Loucy (cell line): ENCODE measurements around the gene OR4D1.

ENCODE experiments used
- H2AFZ ChIP-seq: fragments of 200-600 bp; sonication (generic); 2 replicates; pipeline ENCODE4 v1.6.0; 2016; ENCODE audit warnings: antibody characterized with exemption, mild to moderate bottlenecking, low read length, moderate library complexity
- H3F3A ChIP-seq: fragments of 200-600 bp; 2 replicates; pipeline ENCODE4 v1.6.0; 2016; ENCODE audit warnings: antibody characterized with exemption, low read depth, mild to moderate bottlenecking
- H3K27me3 ChIP-seq: fragments of 200-600 bp; sonication (generic); 2 replicates; pipeline ENCODE4 v1.6.1; 2014; ENCODE audit warnings: low read length, mild to moderate bottlenecking; ENCODE audit not compliant: insufficient read depth, poor library complexity, severe bottlenecking
- H3K36me3 ChIP-seq: fragments of 200-600 bp; sonication (generic); 2 replicates; pipeline ENCODE4 v1.6.1; 2016; ENCODE audit warnings: low read length; ENCODE audit not compliant: insufficient read depth
- H3K4me1 ChIP-seq: fragments of 200-600 bp; sonication (generic); 2 replicates; pipeline ENCODE4 v1.5.1; 2014; ENCODE audit warnings: low read length, mild to moderate bottlenecking; ENCODE audit not compliant: insufficient read depth, poor library complexity, severe bottlenecking
- H3K4me2 ChIP-seq: fragments of 200-600 bp; sonication (generic); 2 replicates; pipeline ENCODE4 v1.6.0; 2014; ENCODE audit warnings: antibody characterized with exemption, low read length, low read depth, mild to moderate bottlenecking; ENCODE audit not compliant: poor library complexity, severe bottlenecking
- H3K4me3 ChIP-seq: fragments of 200-600 bp; sonication (generic); 2 replicates; pipeline ENCODE4 v1.5.1; 2014; ENCODE audit warnings: low read length, mild to moderate bottlenecking, mixed read lengths; ENCODE audit not compliant: poor library complexity, severe bottlenecking
- H3K79me2 ChIP-seq: fragments of 200-600 bp; sonication (generic); 2 replicates; pipeline ENCODE4 v1.6.1; 2014; ENCODE audit warnings: low read length; ENCODE audit not compliant: insufficient read depth
- H3K9ac ChIP-seq: fragments of 200-600 bp; sonication (generic); 2 replicates; pipeline ENCODE4 v1.6.0; 2014; ENCODE audit warnings: mild to moderate bottlenecking, low read depth, low read length, moderate library complexity; ENCODE audit not compliant: poor library complexity, severe bottlenecking
- H3K9me2 ChIP-seq: fragments of 200-600 bp; sonication (generic); replicated peaks from 2 replicates; pipeline ENCODE4 v1.6.1; 2016; ENCODE audit warnings: low read depth, low read length, mixed read lengths
- H3K9me3 ChIP-seq: fragments of 200-600 bp; sonication (generic); 2 replicates; pipeline ENCODE4 v1.6.1; 2014; ENCODE audit warnings: mild to moderate bottlenecking, antibody characterized with exemption, low read length, low read depth; ENCODE audit not compliant: insufficient read depth
- H4K20me1 ChIP-seq: fragments of 200-600 bp; sonication (generic); 2 replicates; pipeline ENCODE4 v1.6.0; 2014; ENCODE audit warnings: antibody characterized with exemption, low read length, mild to moderate bottlenecking; ENCODE audit not compliant: insufficient read depth, poor library complexity, severe bottlenecking
- EZH2phosphoT487 ChIP-seq: fragments of 200-600 bp; IDR thresholded peaks from 2 replicates; pipeline ENCODE4 v1.6.1; 2018; ENCODE audit warnings: antibody characterized with exemption, mild to moderate bottlenecking, moderate library complexity, borderline replicate concordance
- TF ChIP-seq, protein P1 (sequence below): fragments of 200-600 bp; sonication (generic); conservative IDR thresholded peaks from 2 replicates; pipeline ENCODE4 v1.5.1; 2014; ENCODE audit warnings: mild to moderate bottlenecking, antibody characterized with exemption, low read length

OR4D1 gene

DNA sequence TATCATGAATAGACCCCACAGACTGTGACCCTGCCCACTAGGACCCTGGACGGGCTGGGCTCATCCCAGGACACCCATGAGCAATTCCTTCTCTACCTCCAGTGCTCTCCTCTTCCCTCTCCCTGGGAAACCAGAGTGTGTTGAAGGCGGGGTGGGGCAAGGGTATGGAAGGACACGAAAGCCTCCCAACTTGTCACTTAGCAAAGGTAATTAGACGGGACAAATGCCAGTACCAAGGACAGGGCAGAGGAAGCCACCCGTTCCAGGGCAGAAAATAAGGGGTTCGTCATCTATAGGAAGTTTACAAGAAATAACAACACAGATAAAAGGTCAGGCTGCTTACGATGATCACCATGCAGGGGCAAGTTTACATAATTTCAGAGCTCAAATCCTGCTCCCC, 39.5 kb downstream of the OR4D1 start:
- Histone ChIP-seq H2AFZ (no peak overlapping the region), H3K27me3 (no peaks in the 10 kb centered on the region), H3K9me3 (no peaks in the 10 kb centered on the region), H3K4me1 (no peaks in the 10 kb centered on the region), H3F3A (no peaks in the 10 kb centered on the region), H3K79me2 (no peaks in the 10 kb centered on the region), H4K20me1 (no peaks in the 10 kb centered on the region), H3K4me3 (no peak overlapping the region), H3K9me2 (no peaks in the 10 kb centered on the region), H3K4me2 (no peak overlapping the region), H3K36me3 (no peaks in the 10 kb centered on the region), H3K9ac (no peak overlapping the region)
- TF ChIP-seq, protein P1, sequence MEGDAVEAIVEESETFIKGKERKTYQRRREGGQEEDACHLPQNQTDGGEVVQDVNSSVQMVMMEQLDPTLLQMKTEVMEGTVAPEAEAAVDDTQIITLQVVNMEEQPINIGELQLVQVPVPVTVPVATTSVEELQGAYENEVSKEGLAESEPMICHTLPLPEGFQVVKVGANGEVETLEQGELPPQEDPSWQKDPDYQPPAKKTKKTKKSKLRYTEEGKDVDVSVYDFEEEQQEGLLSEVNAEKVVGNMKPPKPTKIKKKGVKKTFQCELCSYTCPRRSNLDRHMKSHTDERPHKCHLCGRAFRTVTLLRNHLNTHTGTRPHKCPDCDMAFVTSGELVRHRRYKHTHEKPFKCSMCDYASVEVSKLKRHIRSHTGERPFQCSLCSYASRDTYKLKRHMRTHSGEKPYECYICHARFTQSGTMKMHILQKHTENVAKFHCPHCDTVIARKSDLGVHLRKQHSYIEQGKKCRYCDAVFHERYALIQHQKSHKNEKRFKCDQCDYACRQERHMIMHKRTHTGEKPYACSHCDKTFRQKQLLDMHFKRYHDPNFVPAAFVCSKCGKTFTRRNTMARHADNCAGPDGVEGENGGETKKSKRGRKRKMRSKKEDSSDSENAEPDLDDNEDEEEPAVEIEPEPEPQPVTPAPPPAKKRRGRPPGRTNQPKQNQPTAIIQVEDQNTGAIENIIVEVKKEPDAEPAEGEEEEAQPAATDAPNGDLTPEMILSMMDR: no peak
- no peak for TF ChIP-seq EZH2phosphoT487

DNA sequence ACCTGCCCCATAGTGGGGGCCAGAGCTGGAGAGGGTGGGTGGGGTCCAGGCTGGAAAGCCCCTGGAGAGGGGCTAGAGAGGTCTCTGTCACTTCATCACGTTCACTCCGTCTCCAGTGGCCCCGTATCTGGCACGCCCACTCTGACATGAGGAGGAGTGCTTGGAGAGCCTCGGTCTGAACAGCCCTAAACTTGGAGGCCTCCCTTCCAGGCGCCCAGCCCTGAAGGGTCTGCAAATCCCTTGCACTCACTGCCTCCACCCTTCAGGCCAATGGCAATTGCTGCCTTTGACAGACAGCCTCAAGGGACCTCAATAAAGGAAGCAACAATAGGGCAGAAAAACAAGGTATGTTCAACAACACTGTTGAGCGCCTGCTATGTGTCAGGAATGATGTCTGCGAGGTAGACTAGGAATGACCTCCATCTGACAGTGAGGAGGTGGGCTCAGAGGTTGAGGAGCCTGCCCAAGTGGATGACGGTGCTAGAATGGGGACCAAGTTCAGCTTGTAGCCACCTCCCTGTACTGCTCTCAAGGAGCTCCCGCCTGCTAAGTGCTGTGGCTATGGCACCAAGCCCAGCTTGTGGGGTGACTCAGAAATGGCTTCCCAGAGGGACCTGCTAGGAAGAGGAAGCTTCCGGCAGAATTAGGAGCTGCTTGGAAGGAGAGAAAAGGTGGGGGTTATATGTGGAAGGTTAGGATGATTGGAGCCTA, 41.4 kb downstream of the OR4D1 start:
- Histone ChIP-seq H3K27me3 (no peaks in the 10 kb centered on the region), H3K79me2 (no peaks in the 10 kb centered on the region), H3K4me2 (no peak overlapping the region), H4K20me1 (no peaks in the 10 kb centered on the region), H3K4me3 (no peak overlapping the region), H3K9ac (no peak overlapping the region), H3K4me1 (no peaks in the 10 kb centered on the region), H3K36me3 (no peaks in the 10 kb centered on the region), H3K9me2 (no peaks in the 10 kb centered on the region), H3K9me3 (no peaks in the 10 kb centered on the region), H2AFZ (no peak overlapping the region), H3F3A (no peaks in the 10 kb centered on the region)
- no peak for TF ChIP-seq EZH2phosphoT487
- TF ChIP-seq, protein P1: no peak

DNA sequence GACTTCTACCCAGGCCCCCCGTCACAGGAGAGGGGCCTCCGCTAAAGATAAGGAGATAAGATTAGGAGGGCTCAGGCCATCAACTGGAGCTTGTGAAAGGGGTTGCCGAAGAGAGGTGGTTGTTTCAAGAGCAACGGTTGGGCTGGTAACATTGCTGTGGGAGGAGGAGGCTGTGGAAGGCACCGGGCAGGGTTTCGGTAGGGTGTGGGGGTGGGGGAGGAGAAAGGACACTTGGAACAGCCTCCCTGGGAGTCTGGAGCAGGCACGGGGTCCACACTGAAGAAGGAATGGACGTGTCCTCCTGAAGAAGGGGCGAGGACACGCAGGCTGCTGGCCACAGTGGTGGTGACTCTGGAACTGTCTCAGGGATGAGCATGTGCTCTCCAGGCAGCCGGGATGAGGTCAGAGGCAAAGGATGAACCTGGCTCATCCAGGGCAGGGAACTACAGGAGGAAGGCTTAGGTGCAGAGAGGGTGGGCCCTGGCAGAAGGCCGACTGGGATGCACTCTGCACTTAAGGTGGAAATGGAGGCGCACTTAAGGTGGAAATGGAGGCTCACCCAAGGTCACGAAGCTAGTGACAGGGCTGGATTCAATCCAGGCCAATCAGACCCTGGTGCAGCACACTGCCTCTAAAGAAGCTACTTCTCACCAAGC, 43.2 kb downstream of the OR4D1 start:
- Histone ChIP-seq H3K4me3 (no peak overlapping the region), H2AFZ (no peak overlapping the region), H3K9me3 (no peaks in the 10 kb centered on the region), H3K36me3 (no peaks in the 10 kb centered on the region), H3K4me2 (no peak overlapping the region), H3K79me2 (no peaks in the 10 kb centered on the region), H3K9ac (no peak overlapping the region), H3K4me1 (no peaks in the 10 kb centered on the region), H3K27me3 (no peaks in the 10 kb centered on the region), H4K20me1 (no peaks in the 10 kb centered on the region), H3F3A (no peaks in the 10 kb centered on the region), H3K9me2 (no peaks in the 10 kb centered on the region)
- TF ChIP-seq, protein P1: no peak
- no peak for TF ChIP-seq EZH2phosphoT487
